SU-DHL-6 (cell line): ENCODE results near the gene ARPP21.

Experiments used
- EZH2phosphoT487 ChIP-seq: fragments of 200-600 bp; sonication (generic), shearing (Covaris generic); conservative IDR thresholded peaks from 2 replicates; pipeline ENCODE4 v1.6.1; 2018; ENCODE audit warnings: mild to moderate bottlenecking, antibody characterized with exemption, low read length, moderate library complexity, mixed read lengths
- TF ChIP-seq, protein P1 (sequence below): fragments of 200-600 bp; sonication (generic); IDR thresholded peaks from one replicate; pipeline ENCODE4 v1.5.1; 2017; ENCODE audit warnings: antibody characterized with exemption, mild to moderate bottlenecking, low read length, moderate library complexity; ENCODE audit not compliant: insufficient read depth, poor library complexity, severe bottlenecking

DNA sequence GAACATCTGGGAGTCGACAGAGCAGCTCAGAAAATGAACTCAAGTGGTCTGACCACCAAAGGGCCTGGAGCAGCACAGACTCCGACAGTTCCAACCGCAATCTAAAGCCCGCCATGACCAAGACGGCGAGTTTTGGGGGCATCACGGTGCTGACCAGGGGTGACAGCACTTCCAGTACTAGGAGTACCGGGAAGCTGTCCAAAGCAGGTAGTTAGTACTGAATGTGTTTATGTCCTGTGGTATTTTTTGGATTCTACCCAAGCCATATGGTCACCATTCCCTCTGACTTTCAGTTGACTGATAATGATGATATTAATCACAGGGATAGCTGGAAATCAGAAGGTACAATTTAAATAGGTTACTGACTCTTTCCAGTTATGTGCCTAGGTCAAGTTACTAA lies 82.3 kb downstream of the ARPP21 start:
- TF ChIP-seq, protein P1, sequence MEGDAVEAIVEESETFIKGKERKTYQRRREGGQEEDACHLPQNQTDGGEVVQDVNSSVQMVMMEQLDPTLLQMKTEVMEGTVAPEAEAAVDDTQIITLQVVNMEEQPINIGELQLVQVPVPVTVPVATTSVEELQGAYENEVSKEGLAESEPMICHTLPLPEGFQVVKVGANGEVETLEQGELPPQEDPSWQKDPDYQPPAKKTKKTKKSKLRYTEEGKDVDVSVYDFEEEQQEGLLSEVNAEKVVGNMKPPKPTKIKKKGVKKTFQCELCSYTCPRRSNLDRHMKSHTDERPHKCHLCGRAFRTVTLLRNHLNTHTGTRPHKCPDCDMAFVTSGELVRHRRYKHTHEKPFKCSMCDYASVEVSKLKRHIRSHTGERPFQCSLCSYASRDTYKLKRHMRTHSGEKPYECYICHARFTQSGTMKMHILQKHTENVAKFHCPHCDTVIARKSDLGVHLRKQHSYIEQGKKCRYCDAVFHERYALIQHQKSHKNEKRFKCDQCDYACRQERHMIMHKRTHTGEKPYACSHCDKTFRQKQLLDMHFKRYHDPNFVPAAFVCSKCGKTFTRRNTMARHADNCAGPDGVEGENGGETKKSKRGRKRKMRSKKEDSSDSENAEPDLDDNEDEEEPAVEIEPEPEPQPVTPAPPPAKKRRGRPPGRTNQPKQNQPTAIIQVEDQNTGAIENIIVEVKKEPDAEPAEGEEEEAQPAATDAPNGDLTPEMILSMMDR = no peak
- TF ChIP-seq EZH2phosphoT487 = no peak
